GM21576 (cell line): ENCODE results near the gene SCP2.

Experiments used
- ATAC-seq: cut with Tn5 transposase; IDR thresholded peaks from one replicate; pipeline ENCODE4 v1.9.1; 2021; ENCODE audit warnings: mild to moderate bottlenecking, moderate library complexity; ENCODE audit not compliant: unreplicated experiment

The SCP2 gene

DNA sequence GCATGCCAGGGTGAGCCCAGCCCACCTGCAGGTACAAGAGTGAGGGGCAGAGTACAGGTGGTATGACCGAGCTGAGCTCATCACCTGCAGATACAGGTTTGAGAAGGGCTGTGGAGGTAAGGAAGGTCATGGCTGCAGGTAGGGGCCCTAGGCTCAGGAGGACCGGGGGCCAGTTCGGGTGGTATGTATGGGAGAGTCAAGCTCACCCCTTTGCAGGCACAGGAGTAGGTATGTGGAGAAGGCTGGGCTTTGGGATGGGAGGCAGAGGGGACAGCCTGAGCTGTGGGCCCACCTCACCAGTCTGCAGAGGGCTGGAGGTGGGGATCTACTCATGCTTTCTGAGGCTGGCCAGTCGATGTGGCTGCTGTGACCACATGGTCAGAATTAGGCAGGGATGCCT is 152.2 kb downstream of the SCP2 start:
- ATAC-seq: no peak

DNA sequence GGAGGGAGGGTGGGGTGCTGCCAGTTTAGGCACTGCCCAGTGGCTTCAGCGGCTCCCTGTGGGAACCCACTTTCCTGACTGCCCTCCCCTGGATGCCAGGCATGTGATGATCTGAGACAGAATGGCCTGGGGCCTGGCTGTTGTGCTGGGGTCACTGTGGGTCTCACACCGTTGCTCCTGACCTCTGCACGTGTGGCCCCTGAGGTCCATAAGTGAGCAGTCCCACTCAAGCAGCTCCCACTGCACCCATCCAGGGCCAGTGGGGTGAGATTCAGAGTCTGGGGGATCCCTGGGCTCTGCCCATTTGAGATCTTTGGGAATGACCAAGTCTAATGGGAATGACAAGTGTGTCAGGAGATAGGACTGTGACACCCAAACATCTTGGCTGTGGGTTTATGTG is 153.0 kb downstream of the SCP2 start:
- ATAC-seq: no peak

DNA sequence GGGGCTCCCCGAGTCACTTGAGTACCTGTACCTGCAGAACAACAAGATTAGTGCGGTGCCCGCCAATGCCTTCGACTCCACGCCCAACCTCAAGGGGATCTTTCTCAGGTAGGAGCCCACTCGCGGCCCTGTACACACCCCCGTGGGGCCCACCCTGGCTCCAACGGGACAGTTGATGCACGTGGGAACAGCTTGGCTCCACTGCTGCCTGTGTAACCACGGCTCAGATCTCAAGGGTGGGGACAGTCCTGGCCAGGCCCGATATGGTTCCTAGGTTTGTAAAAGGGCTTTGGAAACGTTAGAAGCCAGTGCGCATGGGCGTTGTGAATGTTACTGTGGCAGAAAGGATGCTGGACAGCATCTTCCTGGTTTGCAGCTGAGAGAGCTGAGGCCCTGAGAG is 153.7 kb downstream of the SCP2 start:
- ATAC-seq: no peak

DNA sequence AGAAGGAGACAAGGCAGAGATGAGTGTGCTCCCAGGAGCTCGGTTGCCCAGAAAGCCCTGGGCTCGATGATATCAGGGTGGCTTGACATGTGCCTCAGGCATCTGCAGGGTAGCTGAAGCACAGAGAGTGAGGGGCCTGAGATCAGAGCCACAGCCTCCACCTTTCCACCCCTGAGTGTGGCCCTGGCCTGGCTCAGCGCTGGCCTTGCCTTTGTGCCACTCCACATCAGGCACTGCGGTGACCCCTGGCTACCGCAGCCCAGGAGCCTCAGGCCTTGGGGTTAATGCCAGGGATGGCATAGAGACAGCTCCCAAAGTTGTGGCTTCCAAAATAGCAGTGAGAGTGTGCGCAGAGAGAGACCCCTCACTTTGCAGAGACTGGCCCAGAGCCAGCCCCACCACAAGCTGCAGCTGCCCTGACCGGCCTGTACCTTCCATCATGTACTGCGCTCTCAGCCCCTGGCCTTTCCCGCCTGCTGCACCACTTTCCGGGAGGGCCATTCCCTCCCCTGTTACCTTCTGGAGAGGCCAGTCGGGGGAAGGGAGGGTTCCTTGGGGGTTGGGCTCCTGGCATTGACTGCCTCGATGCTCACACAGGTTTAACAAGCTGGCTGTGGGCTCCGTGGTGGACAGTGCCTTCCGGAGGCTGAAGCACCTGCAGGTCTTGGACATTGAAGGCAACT is 154.4 kb downstream of the SCP2 start:
- no peak for ATAC-seq

- ATAC-seq: no peak
These were observed 155.9 kb downstream of the SCP2 start for GRCh38 chr1:53082826-53083455.

- no peak for ATAC-seq
These were observed 156.8 kb downstream of the SCP2 start for GRCh38 chr1:53083636-53084588.

GRCh38 chr1:53084589-53084971 is 157.5 kb downstream of the SCP2 start:
- no peak for ATAC-seq

GRCh38 chr1:53085405-53085804 is 158.3 kb downstream of the SCP2 start:
- ATAC-seq: no peak

DNA sequence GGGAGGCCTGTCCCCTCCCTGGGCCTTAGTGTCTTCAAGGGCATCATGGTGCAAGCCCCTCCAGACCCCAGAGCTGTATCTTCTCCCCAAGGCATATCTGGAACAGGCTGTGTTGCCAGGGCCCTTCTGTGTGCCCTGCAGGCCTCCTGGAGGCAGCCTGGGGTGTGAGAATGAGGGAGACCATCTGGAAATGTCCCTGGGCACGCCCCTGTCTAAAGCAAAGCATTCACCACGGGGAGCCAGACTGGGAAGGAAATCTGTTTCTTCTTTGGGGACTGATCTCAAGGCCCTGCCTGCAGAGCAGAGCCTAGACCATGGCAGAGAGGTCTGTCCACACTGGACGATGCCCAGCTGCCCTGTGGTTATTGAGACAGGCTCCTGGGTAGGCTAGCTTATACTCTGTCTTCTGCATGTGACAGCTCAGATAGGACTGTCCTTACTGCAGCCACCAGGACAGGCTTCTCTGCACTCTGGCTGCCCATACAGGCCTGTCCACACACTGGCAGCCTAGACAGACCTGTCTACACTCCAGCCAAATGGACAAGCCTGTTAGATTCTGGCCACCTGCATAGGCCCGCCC is 159.5 kb downstream of the SCP2 start:
- no peak for ATAC-seq

- ATAC-seq: no peak
These were observed 160.5 kb downstream of the SCP2 start for GRCh38 chr1:53087332-53088285.

DNA sequence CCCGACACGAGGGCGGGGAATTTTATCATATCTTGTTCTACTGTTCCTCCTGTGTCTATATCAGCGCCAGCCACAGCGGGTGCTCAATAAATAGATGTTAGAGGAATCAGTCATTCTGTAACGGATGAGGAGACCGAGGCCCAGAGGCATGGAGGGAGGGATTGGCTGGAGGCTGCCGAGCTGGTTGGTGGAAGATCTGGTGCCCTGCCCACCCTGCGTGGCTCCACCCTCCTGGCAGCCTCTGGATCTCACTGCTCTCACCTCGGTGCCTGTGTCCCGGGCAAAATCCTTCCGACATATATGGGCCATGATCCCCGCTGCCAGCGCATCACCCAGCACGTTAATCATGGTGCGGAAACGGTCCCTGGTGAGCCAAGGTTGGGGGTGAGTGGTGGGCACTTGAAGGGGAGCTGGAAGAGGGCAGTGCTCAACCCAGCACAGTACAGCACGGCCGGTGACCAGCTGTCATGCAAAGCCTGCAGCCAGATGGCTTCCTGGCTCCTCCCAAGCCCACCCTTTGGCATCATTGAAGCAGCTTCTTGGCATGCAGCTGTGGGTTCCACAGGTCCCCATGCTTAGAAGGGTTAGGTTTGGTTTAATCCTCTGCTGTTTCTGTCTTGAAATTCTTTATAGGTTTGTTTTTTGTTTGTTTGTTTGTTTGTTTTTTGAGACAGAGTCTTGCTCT is 161.7 kb downstream of the SCP2 start:
- ATAC-seq: no peak

- no peak for ATAC-seq
These were observed 162.6 kb downstream of the SCP2 start for GRCh38 chr1:53089478-53090226.

GRCh38 chr1:53090227-53091147 is 163.4 kb downstream of the SCP2 start:
- no peak for ATAC-seq

GRCh38 chr1:53091841-53092645 is 165.0 kb downstream of the SCP2 start:
- ATAC-seq: no peak

GRCh38 chr1:53092659-53093450 is 165.8 kb downstream of the SCP2 start:
- ATAC-seq: no peak

DNA sequence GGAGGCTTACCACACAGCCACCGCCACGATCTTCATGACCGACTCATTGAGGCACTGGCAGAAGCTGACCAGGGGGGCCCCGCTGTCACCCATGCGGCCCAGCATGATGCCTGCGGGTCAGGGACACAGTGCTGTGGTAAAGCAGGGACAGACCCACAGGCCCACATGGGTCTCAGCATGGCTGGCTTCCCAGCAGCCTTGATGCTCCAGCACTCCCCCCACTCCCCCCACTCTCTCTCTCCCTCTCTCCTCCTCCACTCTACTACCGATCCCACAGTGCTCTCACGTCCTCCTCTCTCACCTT is 166.3 kb downstream of the SCP2 start:
- no peak for ATAC-seq
